ENCODE results near the gene CAMK2D.

GRCh38 chr4:113784497-113785250 is 23.1 kb upstream of the CAMK2D start:
- TF ChIP-seq, protein P1, sequence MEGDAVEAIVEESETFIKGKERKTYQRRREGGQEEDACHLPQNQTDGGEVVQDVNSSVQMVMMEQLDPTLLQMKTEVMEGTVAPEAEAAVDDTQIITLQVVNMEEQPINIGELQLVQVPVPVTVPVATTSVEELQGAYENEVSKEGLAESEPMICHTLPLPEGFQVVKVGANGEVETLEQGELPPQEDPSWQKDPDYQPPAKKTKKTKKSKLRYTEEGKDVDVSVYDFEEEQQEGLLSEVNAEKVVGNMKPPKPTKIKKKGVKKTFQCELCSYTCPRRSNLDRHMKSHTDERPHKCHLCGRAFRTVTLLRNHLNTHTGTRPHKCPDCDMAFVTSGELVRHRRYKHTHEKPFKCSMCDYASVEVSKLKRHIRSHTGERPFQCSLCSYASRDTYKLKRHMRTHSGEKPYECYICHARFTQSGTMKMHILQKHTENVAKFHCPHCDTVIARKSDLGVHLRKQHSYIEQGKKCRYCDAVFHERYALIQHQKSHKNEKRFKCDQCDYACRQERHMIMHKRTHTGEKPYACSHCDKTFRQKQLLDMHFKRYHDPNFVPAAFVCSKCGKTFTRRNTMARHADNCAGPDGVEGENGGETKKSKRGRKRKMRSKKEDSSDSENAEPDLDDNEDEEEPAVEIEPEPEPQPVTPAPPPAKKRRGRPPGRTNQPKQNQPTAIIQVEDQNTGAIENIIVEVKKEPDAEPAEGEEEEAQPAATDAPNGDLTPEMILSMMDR (IDR thresholded peaks at IDR 0.05; ENCODE audit: borderline replicate concordance, extremely low read depth, low read length, poor library complexity, severe bottlenecking): no peak
- TF ChIP-seq EZH2 (IDR thresholded peaks at IDR 0.05; ENCODE audit: borderline replicate concordance, low read depth, low read length, severe bottlenecking): no peak

All from DND-41 (cell line).